Measurements from ENCODE around the gene FAM110C. TPM values are rescaled to one million over a fixed set of nuclear protein-coding genes. Genes with fewer than 3 reads are reported as not detected.

FAM110C gene
- polyA plus RNA-seq, 1 donor from 2014 or later, result 0.21 TPM

DNA sequence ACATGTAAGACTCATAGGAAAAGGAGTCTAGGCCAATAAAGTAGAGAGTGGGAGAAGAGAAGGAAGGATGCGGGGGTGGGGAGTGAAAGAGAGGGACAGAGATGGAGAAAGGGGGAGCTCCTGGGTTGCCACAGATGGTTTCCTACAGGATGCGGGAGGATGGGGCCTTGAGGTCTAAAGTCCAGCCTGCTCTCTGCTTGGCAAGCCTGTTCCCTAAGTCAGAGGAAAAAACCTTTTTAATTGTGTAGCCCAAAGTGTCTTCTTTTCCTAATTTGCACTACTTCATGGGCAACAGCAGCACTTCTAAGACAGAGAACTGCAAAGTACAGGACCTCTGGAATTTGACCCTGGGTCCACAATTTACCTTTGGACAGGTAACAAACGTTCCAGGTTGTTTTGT lies 1.4 kb upstream of the FAM110C start:
- TF ChIP-seq MXI1 (conservative IDR thresholded peaks at IDR 0.05; ENCODE audit: poor library complexity, severe bottlenecking), result no peak
- TF ChIP-seq TAF1 (IDR thresholded peaks at IDR 0.05; ENCODE audit: low read depth), result no peak
- TF ChIP-seq, protein P1, sequence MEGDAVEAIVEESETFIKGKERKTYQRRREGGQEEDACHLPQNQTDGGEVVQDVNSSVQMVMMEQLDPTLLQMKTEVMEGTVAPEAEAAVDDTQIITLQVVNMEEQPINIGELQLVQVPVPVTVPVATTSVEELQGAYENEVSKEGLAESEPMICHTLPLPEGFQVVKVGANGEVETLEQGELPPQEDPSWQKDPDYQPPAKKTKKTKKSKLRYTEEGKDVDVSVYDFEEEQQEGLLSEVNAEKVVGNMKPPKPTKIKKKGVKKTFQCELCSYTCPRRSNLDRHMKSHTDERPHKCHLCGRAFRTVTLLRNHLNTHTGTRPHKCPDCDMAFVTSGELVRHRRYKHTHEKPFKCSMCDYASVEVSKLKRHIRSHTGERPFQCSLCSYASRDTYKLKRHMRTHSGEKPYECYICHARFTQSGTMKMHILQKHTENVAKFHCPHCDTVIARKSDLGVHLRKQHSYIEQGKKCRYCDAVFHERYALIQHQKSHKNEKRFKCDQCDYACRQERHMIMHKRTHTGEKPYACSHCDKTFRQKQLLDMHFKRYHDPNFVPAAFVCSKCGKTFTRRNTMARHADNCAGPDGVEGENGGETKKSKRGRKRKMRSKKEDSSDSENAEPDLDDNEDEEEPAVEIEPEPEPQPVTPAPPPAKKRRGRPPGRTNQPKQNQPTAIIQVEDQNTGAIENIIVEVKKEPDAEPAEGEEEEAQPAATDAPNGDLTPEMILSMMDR (IDR thresholded peaks at IDR 0.05; ENCODE audit: poor library complexity, severe bottlenecking), result no peak
- TF ChIP-seq RAD21 (conservative IDR thresholded peaks at IDR 0.05), result no peak
- no peak for TF ChIP-seq EP300 (conservative IDR thresholded peaks at IDR 0.05; ENCODE audit: poor library complexity, severe bottlenecking)
- TF ChIP-seq, protein P2, sequence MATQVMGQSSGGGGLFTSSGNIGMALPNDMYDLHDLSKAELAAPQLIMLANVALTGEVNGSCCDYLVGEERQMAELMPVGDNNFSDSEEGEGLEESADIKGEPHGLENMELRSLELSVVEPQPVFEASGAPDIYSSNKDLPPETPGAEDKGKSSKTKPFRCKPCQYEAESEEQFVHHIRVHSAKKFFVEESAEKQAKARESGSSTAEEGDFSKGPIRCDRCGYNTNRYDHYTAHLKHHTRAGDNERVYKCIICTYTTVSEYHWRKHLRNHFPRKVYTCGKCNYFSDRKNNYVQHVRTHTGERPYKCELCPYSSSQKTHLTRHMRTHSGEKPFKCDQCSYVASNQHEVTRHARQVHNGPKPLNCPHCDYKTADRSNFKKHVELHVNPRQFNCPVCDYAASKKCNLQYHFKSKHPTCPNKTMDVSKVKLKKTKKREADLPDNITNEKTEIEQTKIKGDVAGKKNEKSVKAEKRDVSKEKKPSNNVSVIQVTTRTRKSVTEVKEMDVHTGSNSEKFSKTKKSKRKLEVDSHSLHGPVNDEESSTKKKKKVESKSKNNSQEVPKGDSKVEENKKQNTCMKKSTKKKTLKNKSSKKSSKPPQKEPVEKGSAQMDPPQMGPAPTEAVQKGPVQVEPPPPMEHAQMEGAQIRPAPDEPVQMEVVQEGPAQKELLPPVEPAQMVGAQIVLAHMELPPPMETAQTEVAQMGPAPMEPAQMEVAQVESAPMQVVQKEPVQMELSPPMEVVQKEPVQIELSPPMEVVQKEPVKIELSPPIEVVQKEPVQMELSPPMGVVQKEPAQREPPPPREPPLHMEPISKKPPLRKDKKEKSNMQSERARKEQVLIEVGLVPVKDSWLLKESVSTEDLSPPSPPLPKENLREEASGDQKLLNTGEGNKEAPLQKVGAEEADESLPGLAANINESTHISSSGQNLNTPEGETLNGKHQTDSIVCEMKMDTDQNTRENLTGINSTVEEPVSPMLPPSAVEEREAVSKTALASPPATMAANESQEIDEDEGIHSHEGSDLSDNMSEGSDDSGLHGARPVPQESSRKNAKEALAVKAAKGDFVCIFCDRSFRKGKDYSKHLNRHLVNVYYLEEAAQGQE (IDR thresholded peaks at IDR 0.05; ENCODE audit: borderline replicate concordance), result no peak
- TF ChIP-seq EZH2 (IDR thresholded peaks at IDR 0.05; ENCODE audit: borderline replicate concordance, insufficient read depth, low read length, poor library complexity, severe bottlenecking), result no peak
- TF ChIP-seq POLR2AphosphoS5 (IDR thresholded peaks at IDR 0.05), result no peak
- no peak for TF ChIP-seq SMC3 (conservative IDR thresholded peaks at IDR 0.05; ENCODE audit: poor library complexity)
- no peaks in the 10 kb centered on the region for H3K9me3 ChIP-seq (ENCODE audit: low read length)
- no peaks in the 10 kb centered on the region for H3K36me3 ChIP-seq (ENCODE audit: insufficient read depth, low read length)
- H3K9me2 ChIP-seq (ENCODE audit: insufficient read depth, low read length), result no peaks in the 10 kb centered on the region
- H3F3A ChIP-seq (ENCODE audit: insufficient read depth, low read length, poor library complexity, severe bottlenecking), result no peaks in the 10 kb centered on the region
- no peak overlapping the region for H2AFZ ChIP-seq (ENCODE audit: low read depth, low read length)
- no peak overlapping the region for H3K27ac ChIP-seq (ENCODE audit: low read length)
- H4K20me1 ChIP-seq (ENCODE audit: insufficient read depth), result no peaks in the 10 kb centered on the region
- no peak overlapping the region for H3K4me3 ChIP-seq (ENCODE audit: low read length)
- H3K9ac ChIP-seq (ENCODE audit: low read length), result no peak overlapping the region
- H3K4me2 ChIP-seq (ENCODE audit: low read length), result no peak overlapping the region
- peaks cover 62% of the 10 kb centered on the region for H3K27me3 ChIP-seq (ENCODE audit: insufficient read depth, low read depth, low read length)
- no peaks in the 10 kb centered on the region for H3K79me2 ChIP-seq (replicated peaks; ENCODE audit: insufficient read depth, low read length)

DNA sequence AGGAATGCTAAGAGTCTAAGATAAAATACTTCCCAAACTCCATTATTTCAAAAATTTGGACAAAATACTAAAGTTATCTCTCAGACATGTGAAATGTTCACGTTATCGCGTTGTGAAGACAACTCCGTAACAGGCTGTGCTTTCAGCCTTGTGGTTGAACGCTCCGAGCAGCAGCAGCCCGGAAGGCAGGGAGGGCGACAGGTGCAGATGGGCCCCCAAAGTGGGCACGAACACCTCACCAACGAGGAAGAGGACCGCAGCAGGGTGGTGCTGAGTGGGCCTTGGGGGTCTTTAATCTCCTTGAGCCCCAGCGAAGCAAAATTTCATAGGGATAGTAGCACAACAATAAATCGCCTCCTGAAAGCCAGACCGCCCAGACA lies 1.0 kb upstream of the FAM110C start:
- no peak for TF ChIP-seq RAD21 (conservative IDR thresholded peaks at IDR 0.05)
- no peak for TF ChIP-seq MXI1 (conservative IDR thresholded peaks at IDR 0.05; ENCODE audit: poor library complexity, severe bottlenecking)
- TF ChIP-seq, protein P2 (IDR thresholded peaks at IDR 0.05; ENCODE audit: borderline replicate concordance), result no peak
- TF ChIP-seq, protein P1 (IDR thresholded peaks at IDR 0.05; ENCODE audit: poor library complexity, severe bottlenecking), result no peak
- TF ChIP-seq SMC3 (conservative IDR thresholded peaks at IDR 0.05; ENCODE audit: poor library complexity), result no peak
- TF ChIP-seq EZH2 (IDR thresholded peaks at IDR 0.05; ENCODE audit: borderline replicate concordance, insufficient read depth, low read length, poor library complexity, severe bottlenecking), result peak; percentile 11
- TF ChIP-seq TAF1 (IDR thresholded peaks at IDR 0.05; ENCODE audit: low read depth), result no peak
- Histone ChIP-seq H3K27ac (ENCODE audit: low read length) (no peak overlapping the region), H2AFZ (ENCODE audit: low read depth, low read length) (no peak overlapping the region), H4K20me1 (ENCODE audit: insufficient read depth) (no peaks in the 10 kb centered on the region), H3K9ac (ENCODE audit: low read length) (no peak overlapping the region), H3K79me2 (replicated peaks; ENCODE audit: insufficient read depth, low read length) (no peaks in the 10 kb centered on the region), H3K27me3 (ENCODE audit: insufficient read depth, low read depth, low read length) (peaks cover 62% of the 10 kb centered on the region), H3K9me2 (ENCODE audit: insufficient read depth, low read length) (no peaks in the 10 kb centered on the region), H3K36me3 (ENCODE audit: insufficient read depth, low read length) (no peaks in the 10 kb centered on the region), H3K9me3 (ENCODE audit: low read length) (no peaks in the 10 kb centered on the region), H3K4me3 (ENCODE audit: low read length) (peak overlapping the region; percentile 66), H3K4me2 (ENCODE audit: low read length) (no peak overlapping the region), H3F3A (ENCODE audit: insufficient read depth, low read length, poor library complexity, severe bottlenecking) (no peaks in the 10 kb centered on the region)

Measured in neural cell (in vitro differentiated cells).